ENCODE results near the gene SPINDOC.
"Not testable (repeated sequence)": the region's sequence is repeated elsewhere in the genome, so short reads cannot be mapped to it uniquely, and the experiment has no call there.

SPINDOC gene

DNA sequence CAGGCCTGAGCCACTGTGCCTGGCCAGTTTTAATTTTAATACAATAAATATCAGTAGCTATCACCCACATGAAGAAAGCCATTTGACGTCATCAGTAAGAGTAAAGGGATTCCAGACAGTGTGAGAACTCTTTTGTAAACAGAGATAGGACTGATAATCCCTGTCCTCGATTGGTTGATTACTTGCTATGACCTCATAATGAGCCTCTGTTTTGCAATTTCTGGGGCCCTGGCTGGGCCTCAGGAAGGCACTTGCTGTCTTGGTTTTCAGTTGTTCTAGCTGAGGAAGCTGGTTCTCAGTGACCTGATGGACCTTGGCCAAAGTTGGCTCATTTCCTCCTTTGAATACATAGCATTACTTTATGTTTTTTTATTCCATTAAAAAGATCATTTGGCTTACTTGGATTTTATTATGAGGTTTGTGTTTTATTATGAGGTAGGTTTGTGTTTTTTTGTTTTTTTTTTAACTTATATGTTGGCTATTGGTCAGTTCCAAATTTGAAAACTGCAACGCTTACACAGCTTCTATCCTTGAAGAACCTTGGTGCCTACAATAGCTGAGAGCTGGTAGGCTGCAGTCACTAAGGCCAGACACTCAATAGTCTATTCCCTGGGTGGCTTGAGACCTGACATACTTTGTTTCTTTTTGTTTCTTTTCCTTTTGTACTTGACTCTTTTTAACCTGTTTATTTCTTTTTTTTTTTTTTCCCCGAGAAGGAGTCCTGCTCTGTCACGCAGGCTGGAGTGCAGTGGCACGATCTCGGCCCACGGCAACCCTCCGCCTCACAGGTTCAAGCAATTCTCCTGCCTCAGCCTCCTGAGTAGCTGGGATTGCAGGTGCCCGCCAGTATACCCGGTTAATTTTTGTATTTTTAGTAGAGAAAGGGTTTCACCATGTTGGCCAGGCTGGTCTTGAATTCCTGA, 45.6 kb downstream of the SPINDOC start:
- DNase-seq = no peak

DNA sequence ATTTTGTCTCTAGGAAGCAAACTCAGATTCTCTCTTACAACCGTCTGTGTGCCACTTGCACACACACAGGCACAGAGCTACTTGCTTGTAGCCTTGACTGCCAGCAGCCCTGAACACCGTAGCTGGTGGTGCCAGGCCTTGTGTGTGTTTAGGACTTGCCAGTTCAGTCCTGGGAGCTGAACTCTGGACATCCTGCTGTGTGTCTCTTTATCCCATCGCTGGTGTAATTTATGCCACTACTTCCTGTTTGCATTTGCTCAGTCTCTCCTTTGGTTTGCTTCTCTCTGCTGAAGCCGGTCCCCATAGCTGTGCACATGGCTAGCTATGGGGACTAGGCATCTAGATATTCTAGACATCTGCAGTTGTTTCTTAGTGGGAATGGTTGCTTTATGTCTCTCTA, 49.7 kb downstream of the SPINDOC start:
- DNase-seq = no peak

DNA sequence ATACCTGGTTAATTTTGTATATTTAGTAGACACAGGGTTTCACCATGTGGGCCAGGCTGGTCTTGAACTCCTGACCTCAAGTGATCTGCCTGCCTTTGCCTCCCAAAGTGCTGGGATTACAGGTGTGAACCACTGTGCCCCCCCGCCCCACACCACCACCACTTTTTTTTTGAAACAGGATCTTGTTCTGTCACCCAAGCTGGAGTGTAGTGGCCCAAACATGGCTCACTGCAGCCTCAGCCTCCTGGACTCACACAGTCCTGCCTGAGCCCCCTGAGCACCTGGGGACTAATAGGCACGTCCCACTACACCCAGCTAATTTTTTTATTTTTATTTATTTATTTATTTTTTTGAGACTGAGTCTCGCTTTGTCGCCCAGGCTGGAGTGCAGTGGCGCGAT, 50.4 kb downstream of the SPINDOC start:
- not testable (repeated sequence) for DNase-seq

DNA sequence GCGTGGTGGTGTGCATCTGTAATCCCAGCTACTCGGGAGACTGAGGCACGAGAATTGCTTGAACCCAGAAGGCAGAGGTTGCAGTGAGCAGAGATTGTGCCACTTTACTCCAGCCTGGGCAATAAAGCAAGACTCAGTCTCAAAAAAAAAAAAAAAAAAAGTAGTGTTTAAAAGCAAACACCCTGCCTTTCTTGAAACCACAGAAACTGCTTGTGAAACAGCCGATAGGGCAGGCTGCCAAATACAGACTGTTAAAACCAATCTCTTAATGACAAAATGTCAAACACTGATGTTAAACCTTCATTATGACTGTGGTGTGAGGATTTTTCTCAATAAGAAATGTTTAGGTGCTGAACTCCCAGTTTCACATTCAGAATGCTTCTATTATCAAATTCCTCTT, 53.0 kb downstream of the SPINDOC start:
- DNase-seq = peak; percentile 67

DNA sequence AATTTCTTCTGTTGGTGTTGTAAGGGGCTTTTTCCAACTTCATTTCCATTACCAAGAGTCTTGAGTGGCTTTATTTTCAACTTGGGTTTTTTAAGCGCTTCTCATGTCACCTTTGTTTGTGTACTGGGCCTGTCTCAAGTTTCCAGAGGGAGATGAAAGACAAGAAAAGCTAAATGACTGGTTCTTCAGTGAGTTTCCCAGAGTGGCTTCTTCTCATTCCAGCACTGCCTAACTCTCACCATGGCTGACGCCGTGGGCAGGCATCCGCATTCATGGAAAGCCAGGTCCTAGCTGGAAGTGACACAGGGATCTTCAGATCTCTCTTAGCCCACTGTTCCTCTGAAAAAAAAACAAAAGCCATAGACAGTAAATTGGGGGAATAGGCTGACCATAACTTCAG, 54.3 kb downstream of the SPINDOC start:
- DNase-seq = no peak

DNA sequence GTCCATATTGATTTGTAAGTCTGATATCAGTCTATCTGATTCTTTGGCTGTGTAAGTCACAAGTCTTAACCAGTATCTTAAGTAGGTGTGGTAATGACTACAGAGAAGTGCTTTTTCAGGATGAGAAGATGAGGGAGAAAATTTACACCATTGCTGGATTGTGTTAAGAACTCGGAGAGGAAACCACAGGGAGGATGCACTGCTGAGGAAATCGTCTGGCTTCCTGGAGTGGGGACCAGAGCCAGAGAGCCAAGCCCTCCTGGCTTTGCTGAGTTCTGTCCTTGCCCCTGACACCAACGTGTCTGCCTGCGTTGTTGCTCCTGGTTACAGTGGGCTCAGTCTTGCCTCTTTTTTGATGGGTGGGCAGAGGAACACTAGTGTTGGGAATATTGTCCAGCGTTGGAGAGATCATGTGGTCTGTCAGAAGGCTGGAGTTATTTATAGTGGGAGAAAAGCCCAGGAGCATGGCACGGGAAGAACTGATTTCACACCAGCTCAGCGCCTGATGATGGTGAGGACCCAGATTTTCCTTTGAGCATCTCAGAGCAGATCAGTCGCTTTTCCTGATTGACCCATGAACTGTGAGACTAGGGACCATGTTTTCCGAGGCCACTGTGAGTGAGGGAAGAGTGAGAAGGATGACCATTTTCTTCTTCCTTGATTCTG, 55.3 kb downstream of the SPINDOC start:
- DNase-seq = no peak

DNA sequence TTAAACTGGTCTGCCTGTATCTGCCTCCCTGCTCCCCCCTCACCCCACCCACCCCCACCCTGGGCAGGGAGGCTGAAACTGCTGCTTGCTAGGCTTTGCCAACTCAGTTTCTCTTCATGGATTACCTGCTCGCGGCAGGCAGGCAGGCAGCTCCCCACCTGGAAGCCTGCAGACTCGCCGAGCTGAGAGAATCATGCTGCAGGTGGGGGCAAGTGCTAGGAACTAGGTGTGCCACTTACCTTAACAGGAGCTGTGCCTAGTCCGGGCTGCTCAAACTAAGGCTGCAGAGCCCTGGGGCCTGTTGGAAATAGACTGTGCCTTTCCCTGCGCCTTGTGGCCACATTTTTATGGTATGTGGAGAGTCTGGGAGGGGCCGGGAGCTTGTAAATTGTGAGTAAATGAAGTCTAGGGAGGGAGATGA, 55.9 kb downstream of the SPINDOC start:
- no peak for DNase-seq

DNA sequence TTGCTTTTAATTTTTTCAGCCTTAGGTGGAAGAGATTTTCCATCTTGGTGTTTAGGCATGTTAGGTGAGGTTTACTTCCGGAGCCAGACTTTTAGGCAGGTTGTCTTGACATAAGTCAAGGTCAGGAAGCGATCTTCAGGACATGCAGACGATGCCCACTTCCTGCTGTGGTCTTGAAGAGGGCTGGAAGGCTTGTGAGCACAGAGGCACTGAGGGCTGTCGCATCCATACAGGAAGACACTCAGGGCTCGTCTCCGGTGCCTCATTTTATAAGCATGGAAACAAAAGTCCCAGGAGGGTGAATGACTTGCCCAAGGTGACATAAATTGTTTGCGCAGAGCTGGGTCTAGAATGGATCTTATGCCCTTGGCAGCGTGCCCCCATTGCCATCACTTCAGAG, 56.4 kb downstream of the SPINDOC start:
- DNase-seq = no peak

DNA sequence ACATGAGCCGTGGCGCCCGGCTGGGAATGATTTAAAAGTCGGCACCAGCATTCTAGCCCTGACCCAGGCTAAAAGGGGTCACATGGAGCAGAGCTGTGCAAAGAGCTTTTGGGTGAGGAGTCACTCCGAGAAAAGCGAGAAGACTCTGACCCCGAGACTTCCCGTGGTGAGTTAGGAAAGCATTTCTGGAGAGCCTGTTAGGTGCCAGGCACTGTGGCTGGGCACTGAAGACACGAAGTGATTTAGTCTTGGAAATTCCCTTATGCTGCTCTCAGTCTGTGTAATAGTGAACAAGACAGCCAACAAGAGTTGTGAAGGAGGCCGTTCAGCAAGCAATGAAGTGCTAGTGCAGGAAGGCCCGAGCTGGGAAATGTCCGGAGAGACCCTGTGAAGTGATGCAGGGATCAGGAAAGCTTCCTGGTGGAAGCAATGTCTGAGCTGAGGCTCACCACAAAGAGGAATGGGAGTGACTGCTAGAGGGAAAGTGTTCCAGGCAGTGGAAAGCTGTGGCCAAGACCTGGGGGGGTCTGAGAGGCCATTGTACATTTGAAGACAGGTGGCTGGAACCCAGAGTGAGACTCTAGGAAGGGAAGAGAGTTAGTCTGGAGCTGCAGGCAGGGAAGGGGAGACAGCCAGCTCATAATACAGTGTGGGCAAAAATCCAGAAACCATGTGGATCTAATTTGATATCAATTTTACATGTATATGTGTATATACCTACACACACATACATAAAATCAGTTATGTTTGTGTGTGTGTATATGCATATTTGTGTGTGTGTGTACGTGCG, 57.3 kb downstream of the SPINDOC start:
- DNase-seq = no peak

DNA sequence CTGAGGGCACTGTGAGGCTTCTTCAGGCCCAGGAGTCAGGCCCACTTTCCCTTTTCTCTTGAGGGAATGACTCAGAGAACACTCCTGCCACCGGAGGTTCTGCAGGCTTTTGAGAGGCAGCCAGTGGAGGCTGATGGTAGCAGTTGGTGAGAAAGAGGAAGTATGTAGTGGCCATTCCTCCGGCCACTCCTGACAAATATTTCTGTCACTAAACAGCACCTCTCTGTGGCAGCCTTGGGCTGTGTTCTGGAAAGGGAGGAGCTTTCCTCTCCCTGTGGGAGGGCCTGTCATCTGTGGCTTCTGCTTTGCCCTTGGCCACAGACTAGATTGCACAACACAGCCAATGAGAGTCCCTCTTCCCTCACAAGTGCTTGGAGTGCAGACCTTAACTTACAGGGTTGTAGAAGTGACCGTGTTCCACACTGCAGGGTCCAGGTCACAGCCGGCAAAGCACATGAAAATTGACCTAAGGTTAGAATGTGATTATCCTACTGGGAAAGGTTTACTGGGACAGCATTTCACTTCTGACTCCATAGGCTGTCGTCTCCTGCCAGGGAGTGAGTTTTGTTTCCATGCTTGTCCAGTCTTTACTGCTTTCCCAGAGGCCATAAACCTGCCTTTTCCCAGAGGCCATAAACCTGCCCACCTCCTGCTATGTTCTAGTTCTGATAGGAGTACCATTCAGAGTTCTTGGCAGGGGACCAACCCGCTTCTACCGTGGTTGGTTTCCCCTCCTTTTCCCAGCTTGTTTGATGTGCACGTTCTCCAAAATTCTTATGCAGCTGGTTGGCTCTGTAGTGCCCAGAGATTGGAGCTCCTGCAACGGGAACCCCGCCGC, 58.9 kb downstream of the SPINDOC start:
- peak; percentile 91 for DNase-seq

DNA sequence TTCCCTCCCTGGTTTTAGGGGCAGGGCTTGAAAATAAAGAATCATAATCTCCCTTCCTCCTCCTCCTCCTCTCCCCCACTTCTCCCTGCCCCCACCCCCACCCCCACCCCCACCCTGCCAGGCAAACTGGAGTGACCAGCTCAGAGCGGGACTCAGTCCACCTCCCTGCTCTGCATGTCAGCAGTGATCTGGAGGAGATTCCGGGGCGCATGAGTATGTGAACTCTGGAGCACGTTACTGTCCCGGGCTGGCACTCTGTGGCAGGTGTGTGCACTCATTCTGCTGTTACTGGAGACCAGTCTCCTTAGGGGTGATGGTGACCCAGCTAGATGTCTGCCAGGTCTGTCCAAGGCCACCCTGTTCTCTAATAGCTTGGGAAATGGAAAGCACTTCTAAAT, 59.5 kb downstream of the SPINDOC start:
- DNase-seq = no peak

DNA sequence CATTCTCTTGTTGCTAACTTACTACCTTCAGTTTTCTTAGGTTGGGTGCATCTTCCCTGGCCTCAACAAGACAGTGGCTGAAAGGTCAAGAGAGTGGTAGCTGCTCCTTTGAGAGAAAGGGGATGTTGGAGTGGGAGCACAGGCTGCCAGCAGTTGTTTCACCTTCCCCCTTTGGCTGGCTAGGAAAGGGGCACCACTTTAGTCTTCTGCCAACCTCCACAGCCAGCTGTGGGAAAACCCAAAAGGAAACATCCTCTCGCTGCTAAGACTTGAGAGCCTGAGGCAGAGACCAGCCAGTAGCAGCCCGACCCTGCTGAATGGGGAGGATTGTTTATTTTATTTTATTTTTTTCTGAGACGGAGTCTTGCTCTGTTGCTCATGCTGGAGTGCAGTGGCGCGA, 60.1 kb downstream of the SPINDOC start:
- no peak for DNase-seq

DNA sequence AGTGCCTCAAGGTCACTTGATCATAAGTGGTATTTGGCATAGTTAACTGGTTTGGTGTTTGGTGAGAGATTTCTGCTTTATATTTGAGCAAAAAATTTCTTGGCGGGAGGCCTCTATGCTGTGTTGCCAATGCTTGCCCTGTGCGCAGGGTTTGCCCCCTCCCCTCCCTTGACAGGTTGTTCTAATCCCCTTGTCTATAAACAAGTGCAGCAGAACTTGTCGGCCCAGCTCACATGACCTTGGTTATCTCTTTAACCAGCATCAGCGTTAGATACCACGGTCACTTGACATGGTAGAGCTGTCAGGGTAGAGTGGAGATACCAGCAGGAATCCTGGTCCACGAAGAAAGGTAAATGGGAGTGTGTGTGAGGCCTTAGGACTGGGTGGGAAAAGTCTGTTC, 61.3 kb downstream of the SPINDOC start:
- no peak for DNase-seq

DNA sequence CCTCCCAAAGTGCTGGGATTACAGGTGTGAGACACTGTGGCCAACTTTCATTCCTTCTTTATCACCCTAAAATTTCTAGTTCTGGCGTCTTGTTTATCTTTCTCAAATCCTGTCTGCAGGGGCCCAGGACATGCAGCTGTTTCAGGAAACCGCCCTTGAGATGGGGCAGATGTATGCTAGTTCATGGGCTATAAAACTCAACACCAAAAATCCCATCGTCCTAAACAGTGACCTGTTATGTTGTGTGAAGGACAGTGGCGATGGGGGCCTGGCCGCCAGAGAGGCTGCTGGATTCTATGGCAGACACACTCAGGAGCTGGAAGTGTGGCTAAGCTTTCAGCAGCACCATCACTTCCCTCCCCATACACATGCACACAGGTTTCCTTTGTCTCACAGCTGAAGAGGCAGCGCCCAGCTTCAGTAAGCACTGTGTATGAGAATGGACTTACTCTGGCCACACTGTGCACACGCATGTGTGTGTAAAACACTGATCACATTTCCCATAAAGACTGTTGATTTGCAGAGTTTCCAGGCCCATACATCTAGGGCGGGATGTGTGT, 62.3 kb downstream of the SPINDOC start:
- DNase-seq = no peak

DNA sequence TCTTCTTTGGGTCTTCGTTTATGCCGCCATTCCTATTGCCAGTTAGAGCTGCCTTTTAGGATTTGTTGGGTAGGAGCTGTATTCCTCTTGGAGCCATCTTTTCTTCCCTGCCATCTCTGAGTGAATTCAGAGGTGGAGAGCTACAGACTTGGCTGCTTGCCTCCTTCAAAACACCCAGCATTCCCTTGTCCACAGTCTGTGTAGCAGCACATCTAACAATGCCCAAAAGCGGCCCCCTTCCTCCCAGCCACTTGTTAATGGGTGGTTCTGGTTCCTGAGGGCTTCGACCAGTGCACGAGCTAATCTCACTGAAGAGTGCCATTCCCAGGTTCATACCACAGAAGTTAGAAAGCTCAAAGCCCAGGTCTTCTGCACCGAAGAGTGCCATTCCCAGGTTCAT, 63.4 kb downstream of the SPINDOC start:
- no peak for DNase-seq
